ENCODE data around the gene TRIP12. TPM values are rescaled to one million over a fixed set of nuclear protein-coding genes. Genes with fewer than 3 reads are reported as not detected.

TRIP12 gene
- total and polyA plus RNA-seq, 2 donors (not counting 3 experiments of a cell fraction or from before 2014, with no cell fraction given), result 53.8 to 278 TPM

GRCh38 chr2:229903037-229903436 lies 18.8 kb downstream of the TRIP12 start:
- Histone ChIP-seq H3K4me1 (ENCODE audit: control insufficient read depth, extremely low read depth, insufficient read depth, low read length) (peaks cover 9% of the 10 kb centered on the region), H4K20me1 (replicated peaks; ENCODE audit: control insufficient read depth, extremely low read depth, insufficient read depth, low read length) (peaks cover 13% of the 10 kb centered on the region), H2AFZ (ENCODE audit: low read depth, low read length) (no peak overlapping the region), H3K27me3 (ENCODE audit: control insufficient read depth in 2 of 2, insufficient read depth in 2 of 2, low read length in 2 of 2) (no peaks in the 10 kb centered on the region), H3K9ac (replicated peaks; ENCODE audit: extremely low read depth, insufficient read depth, low read length) (no peak overlapping the region), H3K9me1 (replicated peaks; ENCODE audit: control insufficient read depth, extremely low read depth, insufficient read depth, low read length) (no peaks in the 10 kb centered on the region), H3K9me3 (replicated peaks; ENCODE audit: control insufficient read depth, insufficient read depth, low read length) (no peaks in the 10 kb centered on the region), H3K4me2 (ENCODE audit: insufficient read depth, low read length) (no peak overlapping the region), H3K79me2 (ENCODE audit: control insufficient read depth, insufficient read depth, low read length) (peaks cover 98% of the 10 kb centered on the region), H3K36me3 (ENCODE audit: control insufficient read depth in 2 of 2, extremely low read depth in 1 of 2, insufficient read depth in 2 of 2, low read length in 2 of 2) (peaks cover 0 to 2% of the 10 kb centered on the region in 2 experiments), H3K4me3 (replicated peaks in 1 of 3; ENCODE audit: insufficient read depth in 1 of 3, low read depth in 1 of 3, low read length in 3 of 3) (no peak overlapping the region), H3K27ac (ENCODE audit: insufficient read depth, low read depth, low read length) (no peak overlapping the region)
- POLR2A ChIA-PET, result no interaction called here
- no peak for DNase-seq (ENCODE audit: low read depth, low spot score)
- TF ChIP-seq CTCF (IDR thresholded peaks at IDR 0.05; ENCODE audit: extremely low read depth in 1 of 2, insufficient read depth in 1 of 2, low read depth in 1 of 2, low read length in 2 of 2), result no peak
- no peak for TF ChIP-seq MYC (IDR thresholded peaks at IDR 0.05; ENCODE audit: low read depth, low read length)
- no peak for TF ChIP-seq GATA2 (IDR thresholded peaks at IDR 0.05; ENCODE audit: insufficient read depth, insufficient read length, low read depth, low read length)
- TF ChIP-seq JUN (IDR thresholded peaks at IDR 0.05; ENCODE audit: borderline replicate concordance, insufficient read depth, insufficient read length, low read depth), result no peak
- no peak for TF ChIP-seq POLR2A (IDR thresholded peaks at IDR 0.05; ENCODE audit: low read depth, low read length)
- no peak for TF ChIP-seq FOS (IDR thresholded peaks at IDR 0.05; ENCODE audit: borderline replicate concordance, insufficient read depth, low read length)
- TF ChIP-seq MAX (IDR thresholded peaks at IDR 0.05; ENCODE audit: insufficient read depth, insufficient read length), result no peak
- TF ChIP-seq POLR2AphosphoS5 (IDR thresholded peaks at IDR 0.05; ENCODE audit: insufficient read depth, low read depth, low read length), result no peak
- TF ChIP-seq EZH2 (IDR thresholded peaks at IDR 0.05; ENCODE audit: borderline replicate concordance, low read depth, low read length, severe bottlenecking), result no peak
- CTCF ChIA-PET, result interaction anchor here (2.1 to 2.2 kb wide), 2 partner anchors 8 to 102 kb away, joined by 11 to 13 read pairs; no protein-coding TSS in a partner anchor
- intact Hi-C loops (cut with micrococcal nuclease), result no loop called here
- no TSS peak for BruUV-seq (replicated peaks)
- FAIRE-seq, result no peak
- dilution Hi-C loops (cut with MboI; ENCODE audit: extremely low pct_ligation_motif_present, low sequenced_read_pairs), result no loop called here
